Frontal cortex (tissue), 4 donors: ENCODE results near the gene RUNX3. TPM values are rescaled to one million over a fixed set of nuclear protein-coding genes. Genes with fewer than 3 reads are reported as not detected.

Experiments used
- DNase-seq, 2 donors: peaks; one replicate each; pipeline ENCODE4 v3.0.0; 2012; ENCODE audit warnings: low spot score in 2 of 2
- FAIRE-seq: peaks from 2 replicates; lab custom pipeline; 2012; peaks lifted over from hg19 to GRCh38; lab: Jason Lieb, UNC
- total RNA-seq: library from RNA; depleted of rRNA; stranded (reverse); fragments of >200 nt; gene quantifications from one replicate; pipeline ENCODE4 v1.2.3, GENCODE V29; 2014
- donor health status: control.
- donor health status: control.
- donor health status: control.

Gene RUNX3
- total RNA-seq, 1 donor from 2014 or later, result not detected

GRCh38 chr1:24963943-24964693, 34.0 kb upstream of the RUNX3 start:
- DNase-seq (no peak), FAIRE-seq (no peak)

- DNase-seq, result no peak
- no peak for FAIRE-seq
Observed at GRCh38 chr1:24963099-24963872, 33.2 kb upstream of the RUNX3 start.

- no peak for DNase-seq
- FAIRE-seq, result no peak
Observed at GRCh38 chr1:24961961-24962861, 32.1 kb upstream of the RUNX3 start.

- DNase-seq (no peak), FAIRE-seq (no peak)
Observed at GRCh38 chr1:24961334-24961733, 31.3 kb upstream of the RUNX3 start.

- FAIRE-seq (no peak), DNase-seq (no peak)
Observed at GRCh38 chr1:24960071-24960801, 30.2 kb upstream of the RUNX3 start.

GRCh38 chr1:24959623-24959975, 29.5 kb upstream of the RUNX3 start:
- FAIRE-seq, result no peak
- DNase-seq, result no peak

- FAIRE-seq (no peak), DNase-seq (no peak)
Observed at GRCh38 chr1:24958766-24959622, 28.9 kb upstream of the RUNX3 start.

- DNase-seq (no peak), FAIRE-seq (no peak)
Observed at GRCh38 chr1:24957808-24958752, 28.0 kb upstream of the RUNX3 start.

GRCh38 chr1:24957016-24957807, 27.1 kb upstream of the RUNX3 start:
- FAIRE-seq, result no peak
- DNase-seq, result no peak

GRCh38 chr1:24955779-24956365, 25.8 kb upstream of the RUNX3 start:
- FAIRE-seq (no peak), DNase-seq (no peak)

GRCh38 chr1:24955161-24955560, 25.1 kb upstream of the RUNX3 start:
- DNase-seq, result no peak
- no peak for FAIRE-seq

- DNase-seq (no peak), FAIRE-seq (no peak)
Observed at GRCh38 chr1:24954631-24955030, 24.6 kb upstream of the RUNX3 start.

GRCh38 chr1:24954022-24954421, 23.9 kb upstream of the RUNX3 start:
- FAIRE-seq (no peak), DNase-seq (no peak)

GRCh38 chr1:24952413-24952841, 22.4 kb upstream of the RUNX3 start:
- DNase-seq (no peak), FAIRE-seq (no peak)

GRCh38 chr1:24951810-24952412, 21.8 kb upstream of the RUNX3 start:
- DNase-seq (no peak), FAIRE-seq (no peak)

GRCh38 chr1:24951337-24951736, 21.3 kb upstream of the RUNX3 start:
- FAIRE-seq, result no peak
- no peak for DNase-seq
